ENCODE data around the gene RGL1.

RGL1 gene

GRCh38 chr1:183952101-183952500 lies 147.2 kb downstream of the RGL1 start:
- Histone ChIP-seq H3K4me3 (ENCODE audit: low read length) (no peak overlapping the region), H3K9me3 (ENCODE audit: control insufficient read depth, insufficient read depth, low read length) (no peaks in the 10 kb centered on the region), H3K27ac (ENCODE audit: low read length) (no peak overlapping the region), H3K4me1 (ENCODE audit: control insufficient read depth, insufficient read depth, low read length) (no peaks in the 10 kb centered on the region), H3K36me3 (ENCODE audit: control insufficient read depth, insufficient read depth, low read length) (no peaks in the 10 kb centered on the region), H3K27me3 (ENCODE audit: control insufficient read depth, insufficient read depth, low read length) (no peaks in the 10 kb centered on the region)
- no peak for DNase-seq (ENCODE audit: low read depth, low spot score)
- no CpG with 5 or more reads among the region's 1 CpG for WGBS (ENCODE audit: insufficient coverage, insufficient read length)

- Histone ChIP-seq H3K4me3 (ENCODE audit: low read length) (no peak overlapping the region), H3K9me3 (ENCODE audit: control insufficient read depth, insufficient read depth, low read length) (no peaks in the 10 kb centered on the region), H3K27ac (ENCODE audit: low read length) (no peak overlapping the region), H3K4me1 (ENCODE audit: control insufficient read depth, insufficient read depth, low read length) (no peaks in the 10 kb centered on the region), H3K36me3 (ENCODE audit: control insufficient read depth, insufficient read depth, low read length) (no peaks in the 10 kb centered on the region), H3K27me3 (ENCODE audit: control insufficient read depth, insufficient read depth, low read length) (no peaks in the 10 kb centered on the region)
- DNase-seq (ENCODE audit: low read depth, low spot score): no peak
- no CpG with 5 or more reads among the region's 5 CpGs for WGBS (ENCODE audit: insufficient coverage, insufficient read length)
Observed at GRCh38 chr1:183953031-183953430, 148.1 kb downstream of the RGL1 start.

- Histone ChIP-seq H3K9me3 (ENCODE audit: control insufficient read depth, insufficient read depth, low read length) (no peaks in the 10 kb centered on the region), H3K27me3 (ENCODE audit: control insufficient read depth, insufficient read depth, low read length) (no peaks in the 10 kb centered on the region), H3K36me3 (ENCODE audit: control insufficient read depth, insufficient read depth, low read length) (no peaks in the 10 kb centered on the region), H3K27ac (ENCODE audit: low read length) (no peak overlapping the region), H3K4me1 (ENCODE audit: control insufficient read depth, insufficient read depth, low read length) (no peaks in the 10 kb centered on the region), H3K4me3 (ENCODE audit: low read length) (no peak overlapping the region)
- DNase-seq (ENCODE audit: low read depth, low spot score): no peak
- no CpG with 5 or more reads among the region's 3 CpGs for WGBS (ENCODE audit: insufficient coverage, insufficient read length)
Observed at GRCh38 chr1:183954496-183954895, 149.6 kb downstream of the RGL1 start.

GRCh38 chr1:183956559-183957188 lies 151.8 kb downstream of the RGL1 start:
- Histone ChIP-seq H3K36me3 (ENCODE audit: control insufficient read depth, insufficient read depth, low read length) (no peaks in the 10 kb centered on the region), H3K4me3 (ENCODE audit: low read length) (no peak overlapping the region), H3K27ac (ENCODE audit: low read length) (no peak overlapping the region), H3K9me3 (ENCODE audit: control insufficient read depth, insufficient read depth, low read length) (no peaks in the 10 kb centered on the region), H3K4me1 (ENCODE audit: control insufficient read depth, insufficient read depth, low read length) (no peaks in the 10 kb centered on the region), H3K27me3 (ENCODE audit: control insufficient read depth, insufficient read depth, low read length) (no peaks in the 10 kb centered on the region)
- no CpG with 5 or more reads among the region's 2 CpGs for WGBS (ENCODE audit: insufficient coverage, insufficient read length)
- DNase-seq (ENCODE audit: low read depth, low spot score): no peak

- no CpG with 5 or more reads among the region's 4 CpGs for WGBS (ENCODE audit: insufficient coverage, insufficient read length)
- DNase-seq (ENCODE audit: low read depth, low spot score): no peak
Observed at GRCh38 chr1:183957216-183957830, 152.4 kb downstream of the RGL1 start.

DNA sequence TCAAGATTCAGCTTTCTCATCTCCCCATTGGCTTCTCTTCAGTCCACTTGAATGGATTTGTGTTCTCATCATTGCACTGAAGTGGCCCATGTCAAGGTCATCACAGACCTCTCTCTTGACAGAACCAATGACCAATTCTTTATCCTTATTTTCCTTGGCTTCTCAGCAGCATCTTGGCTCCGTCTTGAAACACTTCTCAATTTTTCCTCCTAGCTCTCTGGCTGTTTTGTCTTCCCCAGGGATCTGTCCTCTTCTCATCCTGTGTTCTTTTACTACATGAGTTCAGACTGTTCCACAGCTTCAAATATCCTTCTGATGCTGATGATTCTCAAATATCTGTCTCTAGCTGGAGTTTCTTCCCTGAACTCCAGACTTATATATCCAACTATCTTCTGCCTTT lies 154.0 kb downstream of the RGL1 start:
- Histone ChIP-seq H3K27me3 (ENCODE audit: control insufficient read depth, insufficient read depth, low read length) (no peaks in the 10 kb centered on the region), H3K27ac (ENCODE audit: low read length) (no peak overlapping the region), H3K4me3 (ENCODE audit: low read length) (no peak overlapping the region), H3K9me3 (ENCODE audit: control insufficient read depth, insufficient read depth, low read length) (no peaks in the 10 kb centered on the region), H3K36me3 (ENCODE audit: control insufficient read depth, insufficient read depth, low read length) (no peaks in the 10 kb centered on the region), H3K4me1 (ENCODE audit: control insufficient read depth, insufficient read depth, low read length) (no peaks in the 10 kb centered on the region)
- WGBS (ENCODE audit: insufficient coverage, insufficient read length): no CpG with 5 or more reads among the region's 1 CpG
- DNase-seq (ENCODE audit: low read depth, low spot score): no peak

More at GRCh38 chr1:183957216-183957830, 152.4 kb downstream of the RGL1 start:
- Histone ChIP-seq H3K4me1 (ENCODE audit: control insufficient read depth, insufficient read depth, low read length) (no peaks in the 10 kb centered on the region), H3K27ac (ENCODE audit: low read length) (no peak overlapping the region), H3K4me3 (ENCODE audit: low read length) (no peak overlapping the region), H3K36me3 (ENCODE audit: control insufficient read depth, insufficient read depth, low read length) (no peaks in the 10 kb centered on the region), H3K27me3 (ENCODE audit: control insufficient read depth, insufficient read depth, low read length) (no peaks in the 10 kb centered on the region), H3K9me3 (ENCODE audit: control insufficient read depth, insufficient read depth, low read length) (no peaks in the 10 kb centered on the region)

- no peak overlapping the region for H3K4me3 ChIP-seq (ENCODE audit: low read length)
- WGBS (ENCODE audit: insufficient coverage, insufficient read length): 100% methylated on average over 1 of the region's 5 CpGs
- H3K4me1 ChIP-seq (ENCODE audit: control insufficient read depth, insufficient read depth, low read length): no peaks in the 10 kb centered on the region
- no peaks in the 10 kb centered on the region for H3K27me3 ChIP-seq (ENCODE audit: control insufficient read depth, insufficient read depth, low read length)
- no peak overlapping the region for H3K27ac ChIP-seq (ENCODE audit: low read length)
- no peak for DNase-seq (ENCODE audit: low read depth, low spot score)
- H3K9me3 ChIP-seq (ENCODE audit: control insufficient read depth, insufficient read depth, low read length): no peaks in the 10 kb centered on the region
- H3K36me3 ChIP-seq (ENCODE audit: control insufficient read depth, insufficient read depth, low read length): no peaks in the 10 kb centered on the region
Observed at GRCh38 chr1:183961132-183961531, 156.2 kb downstream of the RGL1 start.

- H3K4me3 ChIP-seq (ENCODE audit: low read length): no peak overlapping the region
- H3K9me3 ChIP-seq (ENCODE audit: control insufficient read depth, insufficient read depth, low read length): no peaks in the 10 kb centered on the region
- no peak overlapping the region for H3K27ac ChIP-seq (ENCODE audit: low read length)
- no peak for DNase-seq (ENCODE audit: low read depth, low spot score)
- WGBS (ENCODE audit: insufficient coverage, insufficient read length): no CpG with 5 or more reads among the region's 3 CpGs
- H3K27me3 ChIP-seq (ENCODE audit: control insufficient read depth, insufficient read depth, low read length): no peaks in the 10 kb centered on the region
- H3K36me3 ChIP-seq (ENCODE audit: control insufficient read depth, insufficient read depth, low read length): no peaks in the 10 kb centered on the region
- no peaks in the 10 kb centered on the region for H3K4me1 ChIP-seq (ENCODE audit: control insufficient read depth, insufficient read depth, low read length)
Observed at GRCh38 chr1:183962903-183963302, 158.0 kb downstream of the RGL1 start.

GRCh38 chr1:183965726-183966125 lies 160.8 kb downstream of the RGL1 start:
- H3K9me3 ChIP-seq (ENCODE audit: control insufficient read depth, insufficient read depth, low read length): no peaks in the 10 kb centered on the region
- no CpG with 5 or more reads among the region's 1 CpG for WGBS (ENCODE audit: insufficient coverage, insufficient read length)
- no peak overlapping the region for H3K4me3 ChIP-seq (ENCODE audit: low read length)
- no peaks in the 10 kb centered on the region for H3K4me1 ChIP-seq (ENCODE audit: control insufficient read depth, insufficient read depth, low read length)
- no peak overlapping the region for H3K27ac ChIP-seq (ENCODE audit: low read length)
- DNase-seq (ENCODE audit: low read depth, low spot score): no peak
- no peaks in the 10 kb centered on the region for H3K27me3 ChIP-seq (ENCODE audit: control insufficient read depth, insufficient read depth, low read length)
- H3K36me3 ChIP-seq (ENCODE audit: control insufficient read depth, insufficient read depth, low read length): no peaks in the 10 kb centered on the region

- Histone ChIP-seq H3K27ac (ENCODE audit: low read length) (no peak overlapping the region), H3K4me1 (ENCODE audit: control insufficient read depth, insufficient read depth, low read length) (no peaks in the 10 kb centered on the region), H3K27me3 (ENCODE audit: control insufficient read depth, insufficient read depth, low read length) (no peaks in the 10 kb centered on the region), H3K9me3 (ENCODE audit: control insufficient read depth, insufficient read depth, low read length) (no peaks in the 10 kb centered on the region), H3K36me3 (ENCODE audit: control insufficient read depth, insufficient read depth, low read length) (no peaks in the 10 kb centered on the region), H3K4me3 (ENCODE audit: low read length) (no peak overlapping the region)
- WGBS (ENCODE audit: insufficient coverage, insufficient read length): no CpG with 5 or more reads among the region's 3 CpGs
- DNase-seq (ENCODE audit: low read depth, low spot score): no peak
Observed at GRCh38 chr1:183966487-183966886, 161.6 kb downstream of the RGL1 start.

DNA sequence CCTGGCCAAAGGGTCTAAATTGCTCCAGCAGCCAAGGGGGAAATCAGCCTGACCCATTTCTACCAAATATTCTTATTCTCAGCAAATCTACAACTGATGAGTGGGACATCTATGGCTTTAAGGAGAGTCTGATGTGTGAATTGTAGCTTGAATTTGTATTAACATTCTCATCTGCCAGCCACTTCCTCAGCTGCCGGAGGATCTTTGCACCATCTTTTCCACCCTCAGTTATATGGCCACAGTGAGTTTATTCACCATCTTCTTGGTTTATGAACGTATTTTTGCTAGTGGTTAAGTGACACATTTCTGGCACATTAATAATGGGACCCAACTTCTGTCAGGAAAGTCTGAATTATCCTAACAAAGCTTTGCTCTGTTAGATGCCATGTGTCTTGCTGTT lies 163.0 kb downstream of the RGL1 start:
- H3K9me3 ChIP-seq (ENCODE audit: control insufficient read depth, insufficient read depth, low read length): no peaks in the 10 kb centered on the region

More for the DNA sequence above, 163.0 kb downstream of the RGL1 start:
- Histone ChIP-seq H3K4me1 (ENCODE audit: control insufficient read depth, insufficient read depth, low read length) (no peaks in the 10 kb centered on the region), H3K27ac (ENCODE audit: low read length) (no peak overlapping the region), H3K4me3 (ENCODE audit: low read length) (no peak overlapping the region), H3K36me3 (ENCODE audit: control insufficient read depth, insufficient read depth, low read length) (no peaks in the 10 kb centered on the region), H3K27me3 (ENCODE audit: control insufficient read depth, insufficient read depth, low read length) (no peaks in the 10 kb centered on the region)
- no peak for DNase-seq (ENCODE audit: low read depth, low spot score)
- no CpG with 5 or more reads among the region's 2 CpGs for WGBS (ENCODE audit: insufficient coverage, insufficient read length)
